Testis (tissue), 3 donors: ENCODE data around the gene KNG1. TPM values are rescaled to one million over a fixed set of nuclear protein-coding genes. Genes with fewer than 3 reads are reported as not detected.

Experiments used
- DNase-seq: peaks from one replicate; pipeline ENCODE4 v3.0.0-alpha.2; 2019
- H3K27ac ChIP-seq, 2 donors: fragments of 200-600 bp; sonication (generic); one replicate each; pipeline ENCODE4 v1.5.1; 2019
- H3K27me3 ChIP-seq: fragments of 200-600 bp; sonication (generic); one replicate; pipeline ENCODE4 v1.5.1; 2019
- H3K36me3 ChIP-seq: fragments of 200-600 bp; sonication (generic); one replicate; pipeline ENCODE4 v1.5.1; 2017; ENCODE audit warnings: low read depth; ENCODE audit errors: missing control alignments
- H3K4me1 ChIP-seq: fragments of 200-600 bp; sonication (generic); one replicate; pipeline ENCODE4 v1.5.1; 2019
- H3K4me3 ChIP-seq, 2 donors: fragments of 200-600 bp; sonication (generic); one replicate each; pipeline ENCODE4 v1.5.1; 2017 to 2019
- H3K9me3 ChIP-seq: fragments of 200-600 bp; sonication (generic); one replicate; pipeline ENCODE4 v1.5.1; 2017
- POLR2A ChIP-seq: fragments of 450-650 bp; IDR thresholded peaks from one replicate; pipeline ENCODE4 v1.6.1; 2017; ENCODE audit warnings: antibody characterized with exemption, mild to moderate bottlenecking, moderate library complexity
- whole genome bisulfite sequencing, 2 donors: methylation state at CpG; one replicate each; pipeline ENCODE4 v1.1.5; 2018; 5-methylcytosine and 5-hydroxymethylcytosine counted together
- intact Hi-C: fragments of 100-400 bp; cut with DNase I; formaldehyde crosslinking; loops from one replicate; pipeline ENCODE4 v1.15.1; 2023; ENCODE audit warnings: low total_unique reads
- microRNA counts, 2 donors: library from miRNA; unstranded; fragments of <30 nt; microRNA quantifications; one replicate each; lab custom pipeline; 2016
- microRNA-seq, 2 donors: library from miRNA; unstranded; fragments of <30 nt; microRNA quantifications; one replicate each; pipeline ENCODE4, GENCODE V29; 2016; ENCODE audit warnings: borderline number of aligned reads in 2 of 2, borderline replicate concordance in 1 of 2
- polyA plus RNA-seq: library from polyadenylated mRNA; stranded (reverse); fragments of 350-450 nt; fragmentation: Illumina TruSeq; extraction: RNeasy Lipid Tissue Mini Kit (QIAGEN cat#74804); gene quantifications from one replicate; pipeline ENCODE4 v1.2.3, GENCODE V29; 2014; ENCODE audit warnings: low read depth, low replicate concordance; ENCODE audit not compliant: insufficient read depth
- small RNA-seq, 2 donors: library from RNA; depleted of rRNA; stranded (forward); fragments of <200 nt; gene quantifications; one replicate each; pipeline ENCODE3, GENCODE V24; 2016
- total RNA-seq, 2 donors: library from RNA; depleted of rRNA; stranded (reverse); fragments of >200 nt; gene quantifications; one replicate each; pipeline ENCODE4 v1.2.3, GENCODE V29; 2016
- TF ChIP-seq, protein P1 (sequence below), 3 experiments: fragments of 450-650 bp in 2 of 3; fragments of 200-600 bp in 1 of 3; sonication (generic) in 1 of 3; IDR thresholded peaks; one replicate each; pipeline ENCODE4 v1.5.1; 2016 to 2019; ENCODE audit warnings: antibody characterized with exemption in 3 of 3, mild to moderate bottlenecking in 2 of 3, moderate library complexity in 1 of 3

KNG1 gene
- total and polyA plus RNA-seq, 3 donors from 2014 or later = 0.31 to 0.43 (median 0.34) TPM

- DNase-seq = no peak
- intact Hi-C loops = no loop called here
- TF ChIP-seq, protein P1, sequence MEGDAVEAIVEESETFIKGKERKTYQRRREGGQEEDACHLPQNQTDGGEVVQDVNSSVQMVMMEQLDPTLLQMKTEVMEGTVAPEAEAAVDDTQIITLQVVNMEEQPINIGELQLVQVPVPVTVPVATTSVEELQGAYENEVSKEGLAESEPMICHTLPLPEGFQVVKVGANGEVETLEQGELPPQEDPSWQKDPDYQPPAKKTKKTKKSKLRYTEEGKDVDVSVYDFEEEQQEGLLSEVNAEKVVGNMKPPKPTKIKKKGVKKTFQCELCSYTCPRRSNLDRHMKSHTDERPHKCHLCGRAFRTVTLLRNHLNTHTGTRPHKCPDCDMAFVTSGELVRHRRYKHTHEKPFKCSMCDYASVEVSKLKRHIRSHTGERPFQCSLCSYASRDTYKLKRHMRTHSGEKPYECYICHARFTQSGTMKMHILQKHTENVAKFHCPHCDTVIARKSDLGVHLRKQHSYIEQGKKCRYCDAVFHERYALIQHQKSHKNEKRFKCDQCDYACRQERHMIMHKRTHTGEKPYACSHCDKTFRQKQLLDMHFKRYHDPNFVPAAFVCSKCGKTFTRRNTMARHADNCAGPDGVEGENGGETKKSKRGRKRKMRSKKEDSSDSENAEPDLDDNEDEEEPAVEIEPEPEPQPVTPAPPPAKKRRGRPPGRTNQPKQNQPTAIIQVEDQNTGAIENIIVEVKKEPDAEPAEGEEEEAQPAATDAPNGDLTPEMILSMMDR (IDR thresholded peaks at IDR 0.05) = no peak
- no peak for TF ChIP-seq POLR2A
- Histone ChIP-seq H3K27me3 (no peaks in the 10 kb centered on the region), H3K4me3 (no peak overlapping the region), H3K4me1 (peaks cover 23% of the 10 kb centered on the region), H3K9me3 (no peaks in the 10 kb centered on the region), H3K36me3 (no peaks in the 10 kb centered on the region), H3K27ac (no peak overlapping the region)
- 58 to 60% methylated on average over 4 of the region's 4 CpGs for WGBS, 2 donors
Measured at GRCh38 chr3:186789554-186790260, 72.5 kb downstream of the KNG1 start.

DNA sequence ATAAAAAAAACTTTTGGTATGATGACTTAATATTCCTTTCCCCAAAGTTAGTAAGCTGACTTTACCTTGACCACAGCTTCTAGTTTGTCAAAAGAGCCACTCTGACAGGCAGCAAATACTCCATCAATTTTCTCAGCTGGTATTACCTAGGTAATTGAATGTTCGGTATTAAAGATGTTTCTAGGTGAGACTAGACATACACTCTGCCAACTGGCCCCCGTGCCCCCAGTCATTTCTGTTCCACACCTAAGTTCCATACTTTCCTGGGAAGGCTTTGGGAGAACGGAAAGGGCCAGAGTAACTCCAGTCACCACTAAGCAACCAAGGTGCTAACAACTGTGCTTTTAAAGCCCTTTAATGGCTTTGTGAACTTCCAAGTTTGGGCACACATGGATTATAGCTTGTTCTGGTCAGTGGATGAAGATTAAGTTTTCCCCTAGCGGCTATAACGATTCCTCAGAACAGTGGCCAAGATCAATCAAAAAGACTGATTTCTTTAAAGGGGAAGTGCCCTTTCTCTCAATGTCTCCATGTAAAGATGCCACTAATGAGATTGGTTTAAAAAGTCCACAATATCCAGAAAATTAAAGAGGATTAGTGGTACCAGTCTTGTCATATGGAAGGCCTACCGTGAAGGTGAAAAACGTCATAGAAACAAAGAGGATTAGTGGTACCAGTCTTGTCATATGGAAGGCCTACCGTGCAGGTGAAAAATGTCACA is 73.3 kb downstream of the KNG1 start:
- no peak for TF ChIP-seq POLR2A
- TF ChIP-seq, protein P1 (IDR thresholded peaks at IDR 0.05) = no peak
- H3K36me3 ChIP-seq = no peaks in the 10 kb centered on the region
- no peaks in the 10 kb centered on the region for H3K9me3 ChIP-seq
- 74 to 78% methylated on average over 8 of the region's 8 CpGs for WGBS, 2 donors
- no peak overlapping the region for H3K27ac ChIP-seq
- H3K4me1 ChIP-seq = peaks cover 22% of the 10 kb centered on the region
- no peak for DNase-seq
- H3K27me3 ChIP-seq = no peaks in the 10 kb centered on the region
- intact Hi-C loops = no loop called here
- no peak overlapping the region for H3K4me3 ChIP-seq

MicroRNAs within 50 kb of the gene (microRNA counts, 767-probe panel; counts per million panel counts)
- microRNA hsa-miR-1248 (lab: Ali Mortazavi, UCI) = 0 to 152 counts per million in 2 donors

Small RNA genes within 50 kb of the gene (microRNA-seq; reads per million reads assigned to microRNA genes)
- gene MIR1248 = 14.6 to 15.2 reads per million in 2 donors

Small RNA genes within 50 kb of the gene (small RNA-seq; reads per million reads assigned to genes)
- gene RF00092 (0 reads per million in 2 donors), gene RNU6-1105P (0 reads per million in 2 donors), gene SNORA4 (0 reads per million in 2 donors), gene SNORA63 (0 reads per million in 2 donors), gene SNORA81 (0 reads per million in 2 donors), gene SNORD2 (0 reads per million in 2 donors)

Other genes starting within 250 kb of the KNG1 start
- gene CRYGS, start 173.0 kb upstream of the KNG1 start, total RNA-seq = 1 to 10 TPM; 6.1 to 8.6 TPM
- 6.3 TPM for gene CRYGS, start 173.0 kb upstream of the KNG1 start, polyA plus RNA-seq
- gene TBCCD1, start 150.0 kb upstream of the KNG1 start, total RNA-seq = 10 to 100 TPM; 33.1 to 35.0 TPM
- 43.4 TPM for gene TBCCD1, start 150.0 kb upstream of the KNG1 start, polyA plus RNA-seq
- gene DNAJB11, start 146.6 kb upstream of the KNG1 start, total RNA-seq = 10 to 100 TPM; 39.3 to 60.2 TPM
- 58.5 TPM for gene DNAJB11, start 146.6 kb upstream of the KNG1 start, polyA plus RNA-seq
- 1 to 10 TPM in 1 of 2 donors, under 1 TPM in 1; 0.81 to 1.6 TPM for gene AHSG, start 104.3 kb upstream of the KNG1 start, total RNA-seq
- 1.5 TPM for gene AHSG, start 104.3 kb upstream of the KNG1 start, polyA plus RNA-seq
- gene FETUB, start 77.0 kb upstream of the KNG1 start, total RNA-seq = under 1 TPM in 1 of 2 donors, not detected in 1; 0.79 TPM
- gene FETUB, start 77.0 kb upstream of the KNG1 start, polyA plus RNA-seq = 2.4 TPM
- not detected for gene HRG, start 51.3 kb upstream of the KNG1 start, total RNA-seq
- gene HRG, start 51.3 kb upstream of the KNG1 start, polyA plus RNA-seq = 0.16 TPM
- 100 to 1,000 TPM; 275 to 283 TPM for gene EIF4A2, start 66.2 kb downstream of the KNG1 start, total RNA-seq
- 357 TPM for gene EIF4A2, start 66.2 kb downstream of the KNG1 start, polyA plus RNA-seq
- 10 to 100 TPM; 25.1 to 26.2 TPM for gene RFC4, start 89.1 kb downstream of the KNG1 start, total RNA-seq
- 30.1 TPM for gene RFC4, start 89.1 kb downstream of the KNG1 start, polyA plus RNA-seq
- gene ADIPOQ, start 125.4 kb downstream of the KNG1 start, total RNA-seq = under 1 TPM in 1 of 2 donors, not detected in 1; 0.12 TPM
- 1.5 TPM for gene ADIPOQ, start 125.4 kb downstream of the KNG1 start, polyA plus RNA-seq
- 10 to 100 TPM; 16.9 to 26.3 TPM for gene ST6GAL1, start 213.2 kb downstream of the KNG1 start, total RNA-seq
- gene ST6GAL1, start 213.2 kb downstream of the KNG1 start, polyA plus RNA-seq = 12.8 TPM